ENCODE measurements around the gene LXN. TPM values are rescaled to one million over a fixed set of nuclear protein-coding genes. Genes with fewer than 3 reads are reported as not detected.

Gene LXN
- total and polyA plus RNA-seq, 8 donors, result 1.8 to 20.9 (median 13.9) TPM

DNA sequence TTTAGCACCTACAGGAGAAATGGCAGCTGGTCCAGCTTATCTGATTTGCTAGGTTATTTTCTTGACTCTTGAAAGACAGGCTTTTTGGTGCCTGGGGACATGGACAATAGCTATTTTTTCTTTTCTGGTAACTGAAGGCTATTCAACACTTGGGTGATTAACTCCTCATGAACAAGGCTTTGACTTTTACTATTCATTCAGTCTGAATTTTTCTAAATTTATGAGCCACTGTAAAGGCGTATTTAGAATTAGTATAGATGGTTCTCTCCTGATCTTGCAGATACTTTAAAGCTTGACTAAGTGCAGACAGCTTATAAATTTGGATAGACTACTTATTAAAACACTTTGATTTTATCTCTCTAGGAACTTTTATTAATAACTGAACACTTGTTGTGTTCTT lies 46.6 kb downstream of the LXN start:
- H3K36me3 ChIP-seq, result no peaks in the 10 kb centered on the region
- no peaks in the 10 kb centered on the region for H3K27me3 ChIP-seq
- no peaks in the 10 kb centered on the region for H3K4me1 ChIP-seq
- peaks cover 0 to 8% (median 3%) of the 10 kb centered on the region in 4 donors for H3K9me3 ChIP-seq
- H3K4me3 ChIP-seq, result no peak overlapping the region
- 0 to 91% (median 47%) methylated on average over 1 of the region's 1 CpG for WGBS, 5 donors
- TF ChIP-seq POLR2A (IDR thresholded peaks at IDR 0.05), result no peak
- TF ChIP-seq EP300 (IDR thresholded peaks at IDR 0.05), result no peak
- TF ChIP-seq, protein P1, sequence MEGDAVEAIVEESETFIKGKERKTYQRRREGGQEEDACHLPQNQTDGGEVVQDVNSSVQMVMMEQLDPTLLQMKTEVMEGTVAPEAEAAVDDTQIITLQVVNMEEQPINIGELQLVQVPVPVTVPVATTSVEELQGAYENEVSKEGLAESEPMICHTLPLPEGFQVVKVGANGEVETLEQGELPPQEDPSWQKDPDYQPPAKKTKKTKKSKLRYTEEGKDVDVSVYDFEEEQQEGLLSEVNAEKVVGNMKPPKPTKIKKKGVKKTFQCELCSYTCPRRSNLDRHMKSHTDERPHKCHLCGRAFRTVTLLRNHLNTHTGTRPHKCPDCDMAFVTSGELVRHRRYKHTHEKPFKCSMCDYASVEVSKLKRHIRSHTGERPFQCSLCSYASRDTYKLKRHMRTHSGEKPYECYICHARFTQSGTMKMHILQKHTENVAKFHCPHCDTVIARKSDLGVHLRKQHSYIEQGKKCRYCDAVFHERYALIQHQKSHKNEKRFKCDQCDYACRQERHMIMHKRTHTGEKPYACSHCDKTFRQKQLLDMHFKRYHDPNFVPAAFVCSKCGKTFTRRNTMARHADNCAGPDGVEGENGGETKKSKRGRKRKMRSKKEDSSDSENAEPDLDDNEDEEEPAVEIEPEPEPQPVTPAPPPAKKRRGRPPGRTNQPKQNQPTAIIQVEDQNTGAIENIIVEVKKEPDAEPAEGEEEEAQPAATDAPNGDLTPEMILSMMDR (IDR thresholded peaks at IDR 0.05), result no peak
- no peak for TF ChIP-seq POLR2AphosphoS5 (IDR thresholded peaks at IDR 0.05)
- no peak for DNase-seq
- no peak overlapping the region for H3K27ac ChIP-seq
- intact Hi-C loops (cut with DNase I; ENCODE audit: low total_unique reads), result no loop called here

- Histone ChIP-seq H3K27me3 (no peaks in the 10 kb centered on the region), H3K4me3 (no peak overlapping the region), H3K27ac (no peak overlapping the region), H3K9me3 (peaks cover 0 to 28% (median 9%) of the 10 kb centered on the region in 4 donors), H3K36me3 (no peaks in the 10 kb centered on the region), H3K4me1 (no peaks in the 10 kb centered on the region)
- WGBS, 5 donors, result 35 to 79% (median 54%) methylated on average over 1 of the region's 1 CpG
- intact Hi-C loops (cut with DNase I; ENCODE audit: low total_unique reads), result no loop called here
- TF ChIP-seq POLR2A (IDR thresholded peaks at IDR 0.05) (no peak), EP300 (IDR thresholded peaks at IDR 0.05) (no peak), POLR2AphosphoS5 (IDR thresholded peaks at IDR 0.05) (no peak)
- TF ChIP-seq, protein P1 (IDR thresholded peaks at IDR 0.05), result no peak
- no peak for DNase-seq
Observed at GRCh38 chr3:158617982-158618875, 54.2 kb downstream of the LXN start.

Small RNA genes within 50 kb of the gene (small RNA-seq; reads per million reads assigned to genes)
- gene AC025033.1 (0 reads per million in 4 donors), gene AC080013.6 (0 reads per million in 4 donors)

Other genes starting within 250 kb of the LXN start
- gene MLF1, start 101.5 kb downstream of the LXN start, total RNA-seq, result 10 to 100 TPM in 1 of 5 donors, 1 to 10 TPM in 4; 1.3 to 14.3 (median 3.8) TPM
- 10 to 100 TPM in 1 of 3 donors, 1 to 10 TPM in 2; 5.5 to 18.6 (median 6.1) TPM for gene MLF1, start 101.5 kb downstream of the LXN start, polyA plus RNA-seq
- 10 to 100 TPM in 4 of 5 donors, 1 to 10 TPM in 1; 9.0 to 91.4 (median 37.1) TPM for gene GFM1, start 28.1 kb downstream of the LXN start, total RNA-seq
- 10 to 100 TPM in 1 of 3 donors, 1 to 10 TPM in 2; 8.5 to 13.9 (median 9.8) TPM for gene GFM1, start 28.1 kb downstream of the LXN start, polyA plus RNA-seq
- 100 to 1,000 TPM in 1 of 5 donors, 10 to 100 TPM in 2, 1 to 10 TPM in 1, under 1 TPM in 1; 0.43 to 237 (median 12.1) TPM for gene RARRES1, start 59.8 kb upstream of the LXN start, total RNA-seq
- gene RARRES1, start 59.8 kb upstream of the LXN start, polyA plus RNA-seq, result 1 to 10 TPM in 2 of 3 donors, under 1 TPM in 1; 0.76 to 7.5 (median 3.8) TPM
- gene MFSD1, start 129.4 kb upstream of the LXN start, total RNA-seq, result 100 to 1,000 TPM in 2 of 5 donors, 10 to 100 TPM in 3; 23.9 to 187 (median 44.8) TPM
- 10 to 100 TPM; 22.3 to 28.3 (median 22.7) TPM for gene MFSD1, start 129.4 kb upstream of the LXN start, polyA plus RNA-seq

Data from stomach (tissue), 9 donors.